Adrenal gland (tissue), 12 donors: ENCODE measurements around the gene KIRREL3. TPM values are rescaled to one million over a fixed set of nuclear protein-coding genes. Genes with fewer than 3 reads are reported as not detected.

Source experiments
- DNase-seq, 7 donors: peaks; one replicate each; pipeline ENCODE4 v3.0.0-alpha.2; 2019 to 2020
- H3K27ac ChIP-seq, 5 donors: fragments of 200-600 bp; sonication (generic) in 4 of 5; 1 replicate in 3 of 5; 2 replicates in 2 of 5; pipeline versions ENCODE4 v1.5.1 to v1.8.0; 2016 to 2020; ENCODE audit warnings: mild to moderate bottlenecking in 1 of 5
- H3K27me3 ChIP-seq: fragments of 200-600 bp; 2 replicates; pipeline ENCODE4 v1.8.0; 2021
- H3K36me3 ChIP-seq, 2 donors: fragments of 200-600 bp; replicated peaks in 1 of 2; 1 replicate in 1 of 2; 2 replicates in 1 of 2; pipeline versions ENCODE4 v1.5.1 to v1.8.0; 2018 to 2022
- H3K4me1 ChIP-seq, 2 donors: fragments of 200-600 bp; replicated peaks in 1 of 2; 1 replicate in 1 of 2; 2 replicates in 1 of 2; pipeline versions ENCODE4 v1.5.1 to v1.8.0; 2018 to 2021
- H3K4me3 ChIP-seq, 4 donors: fragments of 200-600 bp; sonication (generic) in 3 of 4; one replicate each; pipeline ENCODE4 v1.5.1; 2016 to 2018
- H3K9me3 ChIP-seq, 3 donors: fragments of 200-600 bp; sonication (generic) in 1 of 3; replicated peaks in 1 of 3; 1 replicate in 2 of 3; 2 replicates in 1 of 3; pipeline versions ENCODE4 v1.5.1 to v1.8.0; 2016 to 2021
- POLR2A ChIP-seq, 2 donors: fragments of 450-650 bp; IDR thresholded peaks; one replicate each; pipeline ENCODE4 v1.6.1; 2017; ENCODE audit warnings: antibody characterized with exemption in 2 of 2, mild to moderate bottlenecking in 2 of 2, moderate library complexity in 1 of 2
- WGBS, 4 donors: extraction: QIAGEN DNeasy Blood & Tissue Kit in 2 of 4; methylation state at CpG; one replicate each; pipeline versions ENCODE4 v1.1.5 to v1.1.7; 2013 to 2017; 5-methylcytosine and 5-hydroxymethylcytosine counted together
- intact Hi-C, 2 donors: fragments of 100-400 bp; cut with DNase I; formaldehyde crosslinking; loops; one replicate each; pipeline versions ENCODE4 v1.14.1 to v1.15.0; 2022 to 2023
- polyA plus RNA-seq, 3 donors: library from polyadenylated mRNA; stranded (reverse); fragments of 200-250 nt in 2 of 3; fragments of 350-450 nt in 1 of 3; fragmentation: Illumina TruSeq in 1 of 3; extraction: RNeasy Lipid Tissue Mini Kit (QIAGEN cat#74804) in 1 of 3; gene quantifications; one replicate each; pipeline ENCODE4 v1.2.3, GENCODE V29; 2013 to 2014
- total RNA-seq, 9 donors: library from RNA; depleted of rRNA in 4 of 9; stranded (reverse); fragments of >200 nt in 4 of 9; fragments of 120-200 nt in 1 of 9; fragmentation: NEBNext Ultra II Directional in 1 of 9; extraction: Animal tissue kit (Norgen Biotek cat#: 25700) in 1 of 9; gene quantifications; one replicate each; pipeline versions ENCODE4 v1.1.0 to v1.2.4, GENCODE V29; 2013 to 2023
- TF ChIP-seq, protein P1 (sequence below), 6 experiments: fragments of 450-650 bp in 4 of 6; fragments of 200-600 bp in 2 of 6; sonication (generic) in 1 of 6; IDR thresholded peaks; 1 replicate in 5 of 6; 2 replicates in 1 of 6; pipeline versions ENCODE4 v1.5.1 to v1.8.0; 2016 to 2021; ENCODE audit warnings: antibody characterized with exemption in 6 of 6, mild to moderate bottlenecking in 2 of 6, moderate library complexity in 1 of 6
- donor health status: healthy with polysubstance abuse.
- donor health status: Bipolar disorder and iron deficiency.
- donor health status: DM: yes; HTN: yes; CAD: no.
- donor health status: DM: no; HTN: no; CAD: no.
- donor health status: DM: no; HTN: no; CAD: no.
- donor health status: DM: yes; HTN: yes; CAD: no.

The KIRREL3 gene
- total and polyA plus RNA-seq, 12 donors: 0.07 to 4.1 (median 0.64) TPM; not detected in 1

DNA sequence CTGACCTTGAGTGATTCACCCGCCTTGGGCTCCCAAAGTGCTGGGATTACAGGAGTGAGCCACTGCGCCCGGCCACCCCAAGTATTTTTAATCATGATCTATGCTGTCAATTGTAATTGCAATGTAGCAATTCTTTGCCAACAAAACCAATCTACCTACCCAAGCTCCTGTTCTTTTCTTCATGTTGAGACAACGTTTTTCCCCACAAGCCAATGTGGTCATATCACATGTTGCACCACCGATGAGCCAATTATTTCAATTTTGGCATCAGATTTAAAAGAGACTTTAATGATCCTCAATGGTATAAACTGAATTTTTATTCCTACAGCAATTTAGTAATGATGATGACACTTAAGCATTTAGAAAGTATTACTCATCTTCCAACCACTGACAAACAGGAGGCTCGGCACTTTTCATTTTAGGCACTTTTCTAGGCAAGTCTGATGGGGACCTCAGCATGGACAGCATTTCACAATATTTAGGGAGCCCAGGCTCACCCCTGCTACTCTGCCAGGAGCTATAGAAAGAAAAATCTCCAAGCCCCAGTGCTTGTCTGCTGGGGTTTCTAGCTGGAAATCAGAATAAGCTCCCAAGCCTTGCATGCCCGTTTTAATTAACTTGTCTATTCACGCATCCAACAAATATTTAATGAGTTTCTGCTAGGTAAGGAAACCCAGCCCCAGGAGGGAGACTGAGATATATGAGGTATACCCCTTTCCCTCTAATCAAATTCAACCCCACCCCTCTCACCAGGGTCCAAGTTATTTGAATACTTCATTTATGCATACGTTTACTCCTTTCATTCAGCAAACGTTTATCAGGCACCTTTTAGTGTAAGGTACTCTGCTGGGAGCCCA lies 353.6 kb downstream of the KIRREL3 start:
- 72 to 76% (median 75%) methylated on average over 10 of the region's 10 CpGs for WGBS, 4 donors
- intact Hi-C loops: no loop called here

GRCh38 chr11:126645186-126645585 lies 355.4 kb downstream of the KIRREL3 start:
- WGBS, 4 donors: 81 to 86% (median 84%) methylated on average over 7 of the region's 7 CpGs
- Histone ChIP-seq H3K27me3 (no peaks in the 10 kb centered on the region), H3K27ac (no peak overlapping the region), H3K4me3 (no peak overlapping the region), H3K9me3 (no peaks in the 10 kb centered on the region), H3K4me1 (no peaks in the 10 kb centered on the region), H3K36me3 (no peaks in the 10 kb centered on the region)
- no peak for DNase-seq
- intact Hi-C loops: no loop called here
- TF ChIP-seq, protein P1, sequence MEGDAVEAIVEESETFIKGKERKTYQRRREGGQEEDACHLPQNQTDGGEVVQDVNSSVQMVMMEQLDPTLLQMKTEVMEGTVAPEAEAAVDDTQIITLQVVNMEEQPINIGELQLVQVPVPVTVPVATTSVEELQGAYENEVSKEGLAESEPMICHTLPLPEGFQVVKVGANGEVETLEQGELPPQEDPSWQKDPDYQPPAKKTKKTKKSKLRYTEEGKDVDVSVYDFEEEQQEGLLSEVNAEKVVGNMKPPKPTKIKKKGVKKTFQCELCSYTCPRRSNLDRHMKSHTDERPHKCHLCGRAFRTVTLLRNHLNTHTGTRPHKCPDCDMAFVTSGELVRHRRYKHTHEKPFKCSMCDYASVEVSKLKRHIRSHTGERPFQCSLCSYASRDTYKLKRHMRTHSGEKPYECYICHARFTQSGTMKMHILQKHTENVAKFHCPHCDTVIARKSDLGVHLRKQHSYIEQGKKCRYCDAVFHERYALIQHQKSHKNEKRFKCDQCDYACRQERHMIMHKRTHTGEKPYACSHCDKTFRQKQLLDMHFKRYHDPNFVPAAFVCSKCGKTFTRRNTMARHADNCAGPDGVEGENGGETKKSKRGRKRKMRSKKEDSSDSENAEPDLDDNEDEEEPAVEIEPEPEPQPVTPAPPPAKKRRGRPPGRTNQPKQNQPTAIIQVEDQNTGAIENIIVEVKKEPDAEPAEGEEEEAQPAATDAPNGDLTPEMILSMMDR (IDR thresholded peaks at IDR 0.05): no peak
- no peak for TF ChIP-seq POLR2A (IDR thresholded peaks at IDR 0.05)

More for the DNA sequence above, 353.6 kb downstream of the KIRREL3 start:
- no peak for TF ChIP-seq POLR2A (IDR thresholded peaks at IDR 0.05)
- TF ChIP-seq, protein P1 (IDR thresholded peaks at IDR 0.05): no peak
- Histone ChIP-seq H3K27me3 (no peaks in the 10 kb centered on the region), H3K36me3 (no peaks in the 10 kb centered on the region), H3K9me3 (no peaks in the 10 kb centered on the region), H3K4me3 (no peak overlapping the region), H3K4me1 (no peaks in the 10 kb centered on the region), H3K27ac (no peak overlapping the region)
- DNase-seq: no peak

- DNase-seq: no peak
Observed at GRCh38 chr11:126640186-126640585, 360.4 kb downstream of the KIRREL3 start.

DNA sequence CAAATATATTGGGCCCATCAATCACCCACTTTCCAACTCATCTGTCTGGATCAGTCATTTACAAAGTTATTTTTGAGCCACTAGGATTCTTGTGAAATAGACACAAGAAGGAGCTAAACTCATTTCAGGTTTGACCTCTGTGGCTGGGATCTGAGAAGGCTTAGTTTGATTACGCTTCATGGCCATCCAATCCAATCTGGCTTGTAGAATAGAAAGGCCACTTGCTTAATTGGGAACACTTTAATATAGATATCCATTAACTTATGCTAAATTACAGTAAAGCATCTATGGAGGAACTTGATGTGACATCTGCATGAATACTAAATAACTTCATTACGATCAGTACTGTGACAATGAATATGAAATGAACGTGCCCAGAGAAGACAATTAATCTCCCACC lies 360.9 kb downstream of the KIRREL3 start:
- intact Hi-C loops: no loop called here
- no peak overlapping the region for H3K4me3 ChIP-seq
- H3K4me1 ChIP-seq: no peaks in the 10 kb centered on the region
- 90 to 97% (median 93%) methylated on average over 3 of the region's 3 CpGs for WGBS, 4 donors
- H3K9me3 ChIP-seq: no peaks in the 10 kb centered on the region
- H3K27ac ChIP-seq: no peak overlapping the region
- DNase-seq: no peak
- no peak for TF ChIP-seq POLR2A (IDR thresholded peaks at IDR 0.05)
- TF ChIP-seq, protein P1 (IDR thresholded peaks at IDR 0.05): no peak
- no peaks in the 10 kb centered on the region for H3K36me3 ChIP-seq
- H3K27me3 ChIP-seq: no peaks in the 10 kb centered on the region

More at GRCh38 chr11:126640186-126640585, 360.4 kb downstream of the KIRREL3 start:
- H3K4me3 ChIP-seq: no peak overlapping the region
- no peaks in the 10 kb centered on the region for H3K27me3 ChIP-seq
- H3K27ac ChIP-seq: no peak overlapping the region
- WGBS, 4 donors: 87 to 93% (median 89%) methylated on average over 12 of the region's 12 CpGs
- no peaks in the 10 kb centered on the region for H3K4me1 ChIP-seq
- H3K9me3 ChIP-seq: no peaks in the 10 kb centered on the region
- TF ChIP-seq POLR2A (IDR thresholded peaks at IDR 0.05): no peak
- intact Hi-C loops: no loop called here
- H3K36me3 ChIP-seq: no peaks in the 10 kb centered on the region
